Stimulated activated CD4-positive, alpha-beta T cell treated with anti-CD3 and anti-CD28 coated beads, Interleukin-4, amount 100 ng/mL, for 4 hours (primary cell): ENCODE data around the gene TAMM41.
"Not testable (repeated sequence)": the region's sequence is repeated elsewhere in the genome, so short reads cannot be mapped to it uniquely, and the experiment has no call there.

Experiments used
- DNase-seq, 2 experiments: peaks; one replicate each; pipeline ENCODE4 v3.0.0-alpha.2; 2020

The TAMM41 gene

GRCh38 chr3:11759996-11760395 is 86.7 kb downstream of the TAMM41 start:
- DNase-seq = no peak

- DNase-seq = no peak
Measured at GRCh38 chr3:11757929-11758328, 88.8 kb downstream of the TAMM41 start.

GRCh38 chr3:11757441-11757875 is 89.2 kb downstream of the TAMM41 start:
- no peak for DNase-seq

GRCh38 chr3:11755276-11755675 is 91.4 kb downstream of the TAMM41 start:
- no peak for DNase-seq

- not testable (repeated sequence) for DNase-seq
Measured at GRCh38 chr3:11752254-11752653, 94.4 kb downstream of the TAMM41 start.

- not testable (repeated sequence) for DNase-seq
Measured at GRCh38 chr3:11748306-11748705, 98.4 kb downstream of the TAMM41 start.
